Neural cell (in vitro differentiated cells): ENCODE results near the gene FDXACB1. TPM values are rescaled to one million over a fixed set of nuclear protein-coding genes. Genes with fewer than 3 reads are reported as not detected.
A peak's percentile ranks its signal among the peaks of the same experiment; 100 is the strongest.
"Not testable (repeated sequence)": the region's sequence is repeated elsewhere in the genome, so short reads cannot be mapped to it uniquely, and the experiment has no call there.

Experiments used
- H2AFZ ChIP-seq: fragments of 200-600, 300-800 bp; sonication (generic), shearing (Covaris generic); 2 replicates; pipeline ENCODE4 v1.6.0; 2014; ENCODE audit warnings: low read depth, mild to moderate bottlenecking, antibody characterized with exemption, low read length, moderate library complexity
- H3F3A ChIP-seq: fragments of 200-600 bp; shearing (Covaris generic); 2 replicates; pipeline ENCODE4 v1.6.1; 2016; ENCODE audit warnings: mild to moderate bottlenecking, moderate library complexity, mixed read lengths, antibody characterized with exemption, low read length; ENCODE audit not compliant: insufficient read depth, poor library complexity, severe bottlenecking
- H3K27ac ChIP-seq: fragments of 200-600, 300-800 bp; sonication (generic), shearing (Covaris generic); 2 replicates; pipeline ENCODE4 v1.5.1; 2014; ENCODE audit warnings: mild to moderate bottlenecking, low read length, moderate library complexity
- H3K27me3 ChIP-seq: fragments of 300-800, 200-600 bp; sonication (generic), shearing (Covaris generic); 2 replicates; pipeline ENCODE4 v1.6.0; 2014; ENCODE audit warnings: mild to moderate bottlenecking, low read depth, low read length, moderate library complexity; ENCODE audit not compliant: insufficient read depth
- H3K36me3 ChIP-seq: fragments of 300-800, 200-600 bp; sonication (generic), shearing (Covaris generic); 2 replicates; pipeline ENCODE4 v1.5.1; 2014; ENCODE audit warnings: mild to moderate bottlenecking, antibody characterized with exemption, low read length, moderate library complexity; ENCODE audit not compliant: insufficient read depth
- H3K4me2 ChIP-seq: fragments of 300-800, 200-600 bp; sonication (generic), shearing (Covaris generic); 2 replicates; pipeline ENCODE4 v1.6.0; 2014; ENCODE audit warnings: mild to moderate bottlenecking, low read length
- H3K4me3 ChIP-seq: fragments of 300-800, 200-600 bp; sonication (generic), shearing (Covaris generic); 2 replicates; pipeline ENCODE4 v1.5.1; 2014; ENCODE audit warnings: mild to moderate bottlenecking, low read length, moderate library complexity
- H3K79me2 ChIP-seq: fragments of 200-600 bp; shearing (Covaris generic); replicated peaks from 2 replicates; pipeline ENCODE4 v1.6.0; 2014; ENCODE audit warnings: mild to moderate bottlenecking, low read length, moderate library complexity; ENCODE audit not compliant: insufficient read depth
- H3K9ac ChIP-seq: fragments of 300-800, 200-600 bp; sonication (generic), shearing (Covaris generic); 2 replicates; pipeline ENCODE4 v1.6.1; 2016; ENCODE audit warnings: mild to moderate bottlenecking, low read length, mixed read lengths
- H3K9me2 ChIP-seq: fragments of 200-600 bp; shearing (Covaris generic); 2 replicates; pipeline ENCODE4 v1.6.1; 2016; ENCODE audit warnings: mild to moderate bottlenecking, low read length, mixed read lengths; ENCODE audit not compliant: insufficient read depth
- H3K9me3 ChIP-seq: fragments of 200-600, 300-800 bp; sonication (generic), shearing (Covaris generic); 2 replicates; pipeline ENCODE4 v1.6.1; 2016; ENCODE audit warnings: mild to moderate bottlenecking, mixed run types, low read length, moderate library complexity, mixed read lengths
- H4K20me1 ChIP-seq: fragments of 200-600 bp; shearing (Covaris generic); 2 replicates; pipeline ENCODE4 v1.6.1; 2016; ENCODE audit warnings: mild to moderate bottlenecking, mixed run types; ENCODE audit not compliant: insufficient read depth
- EP300 ChIP-seq: fragments of 450-650 bp; conservative IDR thresholded peaks from 2 replicates; pipeline ENCODE4 v1.6.1; 2014; ENCODE audit warnings: antibody characterized with exemption, mild to moderate bottlenecking, moderate library complexity; ENCODE audit not compliant: poor library complexity, severe bottlenecking
- EZH2 ChIP-seq: fragments of 200-600, 300-800 bp; shearing (Covaris generic), sonication (generic); IDR thresholded peaks from 2 replicates; pipeline ENCODE4 v1.6.1; 2014; ENCODE audit warnings: antibody characterized with exemption, low read length, borderline replicate concordance, mild to moderate bottlenecking; ENCODE audit not compliant: insufficient read depth, poor library complexity, severe bottlenecking
- MXI1 ChIP-seq: fragments of 450-650 bp; conservative IDR thresholded peaks from 2 replicates; pipeline ENCODE4 v1.6.1; 2014; ENCODE audit warnings: antibody characterized with exemption, mild to moderate bottlenecking; ENCODE audit not compliant: poor library complexity, severe bottlenecking
- POLR2AphosphoS5 ChIP-seq: IDR thresholded peaks from 2 replicates; pipeline ENCODE4 v1.6.1; 2012
- RAD21 ChIP-seq: fragments of 450-650 bp; conservative IDR thresholded peaks from 2 replicates; pipeline ENCODE4 v1.6.1; 2014; ENCODE audit warnings: antibody characterized with exemption, mild to moderate bottlenecking, moderate library complexity
- SMC3 ChIP-seq: fragments of 450-650 bp; conservative IDR thresholded peaks from 2 replicates; pipeline ENCODE4 v1.6.1; 2014; ENCODE audit warnings: antibody characterized with exemption, mild to moderate bottlenecking, moderate library complexity; ENCODE audit not compliant: poor library complexity
- TAF1 ChIP-seq: IDR thresholded peaks from 2 replicates; pipeline ENCODE4 v1.6.1; 2012; ENCODE audit warnings: low read depth
- polyA plus RNA-seq: library from polyadenylated mRNA; depleted of rRNA; stranded (reverse); fragments of >200 nt; gene quantifications from 2 replicates; pipeline ENCODE4 v1.2.3, GENCODE V29; 2014
- TF ChIP-seq, protein P1 (sequence below): fragments of 450-650 bp; IDR thresholded peaks from 2 replicates; pipeline ENCODE4 v1.5.1; 2014; ENCODE audit warnings: antibody characterized with exemption, mild to moderate bottlenecking, moderate library complexity; ENCODE audit not compliant: poor library complexity, severe bottlenecking
- TF ChIP-seq, protein P2 (sequence below): IDR thresholded peaks from 2 replicates; pipeline ENCODE4 v1.6.1; 2012; ENCODE audit warnings: borderline replicate concordance

Gene FDXACB1
- polyA plus RNA-seq, 1 donor from 2014 or later, result 3.1 TPM

DNA sequence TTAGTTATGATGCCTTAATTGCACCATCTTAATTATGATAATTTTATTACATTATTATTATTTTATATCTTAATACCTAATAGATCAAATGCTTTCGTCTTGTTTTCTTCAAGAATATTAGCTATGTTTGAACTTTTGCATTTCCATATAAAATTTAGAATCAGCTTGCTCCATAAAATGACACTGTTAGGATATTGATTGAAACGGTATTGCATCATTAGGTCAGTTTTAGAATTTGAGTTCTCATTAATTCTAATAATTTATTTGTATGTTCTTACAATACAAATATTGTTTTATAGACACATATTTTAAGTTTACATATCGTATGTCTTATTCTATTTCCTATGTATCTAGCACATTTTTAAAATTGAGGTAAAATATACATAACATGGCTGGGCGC lies 7.1 kb upstream of the FDXACB1 start (continued):
- TF ChIP-seq, protein P1, sequence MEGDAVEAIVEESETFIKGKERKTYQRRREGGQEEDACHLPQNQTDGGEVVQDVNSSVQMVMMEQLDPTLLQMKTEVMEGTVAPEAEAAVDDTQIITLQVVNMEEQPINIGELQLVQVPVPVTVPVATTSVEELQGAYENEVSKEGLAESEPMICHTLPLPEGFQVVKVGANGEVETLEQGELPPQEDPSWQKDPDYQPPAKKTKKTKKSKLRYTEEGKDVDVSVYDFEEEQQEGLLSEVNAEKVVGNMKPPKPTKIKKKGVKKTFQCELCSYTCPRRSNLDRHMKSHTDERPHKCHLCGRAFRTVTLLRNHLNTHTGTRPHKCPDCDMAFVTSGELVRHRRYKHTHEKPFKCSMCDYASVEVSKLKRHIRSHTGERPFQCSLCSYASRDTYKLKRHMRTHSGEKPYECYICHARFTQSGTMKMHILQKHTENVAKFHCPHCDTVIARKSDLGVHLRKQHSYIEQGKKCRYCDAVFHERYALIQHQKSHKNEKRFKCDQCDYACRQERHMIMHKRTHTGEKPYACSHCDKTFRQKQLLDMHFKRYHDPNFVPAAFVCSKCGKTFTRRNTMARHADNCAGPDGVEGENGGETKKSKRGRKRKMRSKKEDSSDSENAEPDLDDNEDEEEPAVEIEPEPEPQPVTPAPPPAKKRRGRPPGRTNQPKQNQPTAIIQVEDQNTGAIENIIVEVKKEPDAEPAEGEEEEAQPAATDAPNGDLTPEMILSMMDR, result no peak
- no peak for TF ChIP-seq RAD21
- TF ChIP-seq TAF1, result no peak

DNA sequence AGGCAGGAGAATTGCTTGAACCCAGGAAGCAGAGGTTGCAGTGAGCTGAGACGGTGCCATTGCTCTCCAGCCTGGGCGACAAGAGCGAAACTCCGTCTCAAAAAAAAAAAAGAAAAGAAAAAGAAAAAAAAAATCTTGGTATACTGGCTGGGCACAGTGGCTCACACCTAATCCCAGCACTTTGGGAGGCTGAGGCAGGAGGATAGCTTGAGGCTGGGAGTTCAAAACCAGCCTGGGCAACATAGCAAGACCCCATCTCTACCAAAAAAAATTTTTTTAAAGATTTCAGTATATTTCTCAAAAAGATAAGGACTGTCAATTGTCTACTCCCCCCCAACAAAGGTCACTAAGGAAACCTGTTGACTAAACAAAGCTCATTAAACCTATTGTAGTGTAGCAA lies 6.1 kb upstream of the FDXACB1 start:
- H3K9me3 ChIP-seq, H3K27me3 ChIP-seq, H4K20me1 ChIP-seq, H3K36me3 ChIP-seq, H3K79me2 ChIP-seq, H3K4me3 ChIP-seq, H3F3A ChIP-seq, H3K4me2 ChIP-seq, H3K9ac ChIP-seq, H3K27ac ChIP-seq, H3K9me2 ChIP-seq, H2AFZ ChIP-seq: not testable (repeated sequence)

DNA sequence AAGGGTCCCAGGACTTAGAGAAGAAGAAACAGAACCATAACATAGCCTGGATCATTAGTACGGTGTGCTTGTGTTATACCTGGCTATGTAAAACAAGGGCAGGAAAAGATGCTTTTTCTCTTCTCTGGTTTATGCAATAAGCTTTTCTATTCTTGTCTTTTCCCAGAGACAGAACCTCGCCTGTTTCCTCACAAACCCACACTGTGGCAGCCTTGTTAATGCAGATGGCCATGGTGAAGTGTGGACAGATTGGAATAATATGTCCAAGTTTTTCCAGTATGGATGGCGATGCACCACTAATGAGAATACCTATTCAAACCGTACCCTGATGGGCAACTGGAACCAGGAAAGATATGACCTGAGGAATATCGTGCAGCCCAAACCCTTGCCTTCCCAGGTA lies 3.2 kb upstream of the FDXACB1 start:
- no peaks in the 10 kb centered on the region for H3K27me3 ChIP-seq
- no peaks in the 10 kb centered on the region for H3K9me3 ChIP-seq
- no peaks in the 10 kb centered on the region for H4K20me1 ChIP-seq
- no peak overlapping the region for H3K9ac ChIP-seq
- H3F3A ChIP-seq, result peaks cover 6% of the 10 kb centered on the region
- no peak for TF ChIP-seq SMC3
- no peak overlapping the region for H3K27ac ChIP-seq
- no peaks in the 10 kb centered on the region for H3K36me3 ChIP-seq
- no peak overlapping the region for H3K4me3 ChIP-seq
- no peaks in the 10 kb centered on the region for H3K9me2 ChIP-seq
- H3K4me2 ChIP-seq, result no peak overlapping the region
- H2AFZ ChIP-seq, result no peak overlapping the region
- no peaks in the 10 kb centered on the region for H3K79me2 ChIP-seq

DNA sequence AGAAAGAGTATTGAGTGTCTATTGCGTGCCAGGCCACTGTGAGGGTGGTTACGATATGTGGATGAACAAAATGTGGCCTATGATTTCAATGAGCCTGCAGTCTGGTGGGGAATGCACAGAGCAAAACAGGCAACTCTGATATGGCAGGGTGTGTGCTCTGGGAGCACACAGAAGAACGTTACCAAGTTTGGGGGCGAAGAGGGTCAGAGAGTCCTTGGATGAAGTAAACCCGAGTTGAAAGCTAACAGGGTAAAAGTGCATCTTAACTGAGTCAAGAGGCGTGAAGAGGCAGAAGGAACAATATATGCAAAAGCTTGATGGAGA lies 634 bp upstream of the FDXACB1 start:
- no peaks in the 10 kb centered on the region for H3K79me2 ChIP-seq
- H3K9me2 ChIP-seq, result no peaks in the 10 kb centered on the region
- peaks cover 6% of the 10 kb centered on the region for H3F3A ChIP-seq
- H3K4me2 ChIP-seq, result peak overlapping the region; percentile 93
- H2AFZ ChIP-seq, result peak overlapping the region; percentile 78
- no peaks in the 10 kb centered on the region for H4K20me1 ChIP-seq
- peak overlapping the region; percentile 88 for H3K4me3 ChIP-seq
- no peaks in the 10 kb centered on the region for H3K9me3 ChIP-seq
- H3K27ac ChIP-seq, result peak overlapping the region; percentile 97
- H3K36me3 ChIP-seq, result no peaks in the 10 kb centered on the region
- TF ChIP-seq RAD21 (no peak), SMC3 (no peak), POLR2AphosphoS5 (no peak), MXI1 (no peak), EZH2 (no peak), EP300 (no peak), TAF1 (peak; percentile 8)
- TF ChIP-seq, protein P1, result no peak
- TF ChIP-seq, protein P2, sequence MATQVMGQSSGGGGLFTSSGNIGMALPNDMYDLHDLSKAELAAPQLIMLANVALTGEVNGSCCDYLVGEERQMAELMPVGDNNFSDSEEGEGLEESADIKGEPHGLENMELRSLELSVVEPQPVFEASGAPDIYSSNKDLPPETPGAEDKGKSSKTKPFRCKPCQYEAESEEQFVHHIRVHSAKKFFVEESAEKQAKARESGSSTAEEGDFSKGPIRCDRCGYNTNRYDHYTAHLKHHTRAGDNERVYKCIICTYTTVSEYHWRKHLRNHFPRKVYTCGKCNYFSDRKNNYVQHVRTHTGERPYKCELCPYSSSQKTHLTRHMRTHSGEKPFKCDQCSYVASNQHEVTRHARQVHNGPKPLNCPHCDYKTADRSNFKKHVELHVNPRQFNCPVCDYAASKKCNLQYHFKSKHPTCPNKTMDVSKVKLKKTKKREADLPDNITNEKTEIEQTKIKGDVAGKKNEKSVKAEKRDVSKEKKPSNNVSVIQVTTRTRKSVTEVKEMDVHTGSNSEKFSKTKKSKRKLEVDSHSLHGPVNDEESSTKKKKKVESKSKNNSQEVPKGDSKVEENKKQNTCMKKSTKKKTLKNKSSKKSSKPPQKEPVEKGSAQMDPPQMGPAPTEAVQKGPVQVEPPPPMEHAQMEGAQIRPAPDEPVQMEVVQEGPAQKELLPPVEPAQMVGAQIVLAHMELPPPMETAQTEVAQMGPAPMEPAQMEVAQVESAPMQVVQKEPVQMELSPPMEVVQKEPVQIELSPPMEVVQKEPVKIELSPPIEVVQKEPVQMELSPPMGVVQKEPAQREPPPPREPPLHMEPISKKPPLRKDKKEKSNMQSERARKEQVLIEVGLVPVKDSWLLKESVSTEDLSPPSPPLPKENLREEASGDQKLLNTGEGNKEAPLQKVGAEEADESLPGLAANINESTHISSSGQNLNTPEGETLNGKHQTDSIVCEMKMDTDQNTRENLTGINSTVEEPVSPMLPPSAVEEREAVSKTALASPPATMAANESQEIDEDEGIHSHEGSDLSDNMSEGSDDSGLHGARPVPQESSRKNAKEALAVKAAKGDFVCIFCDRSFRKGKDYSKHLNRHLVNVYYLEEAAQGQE, result peak; percentile 1
- H3K27me3 ChIP-seq, result no peaks in the 10 kb centered on the region
- peak overlapping the region; percentile 91 for H3K9ac ChIP-seq
